ENCODE results near the gene CACNA1G. TPM values are rescaled to one million over a fixed set of nuclear protein-coding genes. Genes with fewer than 3 reads are reported as not detected.

The CACNA1G gene
- total RNA-seq, 4 donors from 2014 or later = under 0.01 to 28.9 (median 6.0) TPM

DNA sequence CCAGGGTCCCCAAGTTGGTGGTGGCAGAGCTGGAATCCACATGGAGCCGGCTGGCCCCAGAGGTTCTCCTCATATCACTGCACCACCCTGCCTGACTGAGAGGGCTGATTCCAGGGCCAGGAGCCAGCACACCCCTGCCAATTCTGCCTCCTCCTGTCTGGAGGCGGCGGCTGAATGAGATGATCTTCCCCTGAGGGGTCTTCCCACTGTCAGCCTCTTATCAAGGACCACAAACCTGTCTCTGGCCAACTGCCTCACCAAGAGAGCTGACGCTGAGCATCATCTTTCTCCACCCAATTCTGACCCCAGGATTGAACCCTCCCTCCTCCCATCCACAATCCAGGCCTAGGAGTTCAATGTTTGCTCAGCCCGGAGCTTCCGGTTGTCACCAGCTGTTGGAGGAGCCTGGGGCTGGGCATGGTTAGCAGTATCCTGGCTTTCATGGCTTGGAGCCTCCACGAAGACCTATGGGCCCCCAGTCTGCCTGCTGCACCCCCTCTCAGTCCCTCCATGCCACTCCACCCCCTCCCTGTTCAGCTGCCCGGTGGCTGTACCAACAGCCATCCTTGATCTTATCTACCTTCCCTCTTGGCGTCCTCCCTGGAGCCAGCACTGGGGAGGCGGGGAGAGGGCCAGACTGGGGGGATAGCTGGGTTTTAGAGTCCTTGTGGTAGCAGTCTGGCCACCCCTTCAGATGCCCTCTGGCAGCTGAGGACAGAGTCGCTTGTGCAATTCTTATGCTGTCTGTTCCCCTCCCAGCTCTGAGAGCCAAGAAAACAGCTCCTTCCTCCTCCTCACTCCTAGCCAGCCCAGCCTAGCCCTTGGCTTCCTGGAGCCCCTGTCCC, 99.7 kb downstream of the CACNA1G start:
- no peaks in the 10 kb centered on the region for H3K9me3 ChIP-seq
- H3K27me3 ChIP-seq = no peaks in the 10 kb centered on the region
- no peak for DNase-seq
- no peak for TF ChIP-seq POLR2A (IDR thresholded peaks at IDR 0.05)
- TF ChIP-seq, protein P1, sequence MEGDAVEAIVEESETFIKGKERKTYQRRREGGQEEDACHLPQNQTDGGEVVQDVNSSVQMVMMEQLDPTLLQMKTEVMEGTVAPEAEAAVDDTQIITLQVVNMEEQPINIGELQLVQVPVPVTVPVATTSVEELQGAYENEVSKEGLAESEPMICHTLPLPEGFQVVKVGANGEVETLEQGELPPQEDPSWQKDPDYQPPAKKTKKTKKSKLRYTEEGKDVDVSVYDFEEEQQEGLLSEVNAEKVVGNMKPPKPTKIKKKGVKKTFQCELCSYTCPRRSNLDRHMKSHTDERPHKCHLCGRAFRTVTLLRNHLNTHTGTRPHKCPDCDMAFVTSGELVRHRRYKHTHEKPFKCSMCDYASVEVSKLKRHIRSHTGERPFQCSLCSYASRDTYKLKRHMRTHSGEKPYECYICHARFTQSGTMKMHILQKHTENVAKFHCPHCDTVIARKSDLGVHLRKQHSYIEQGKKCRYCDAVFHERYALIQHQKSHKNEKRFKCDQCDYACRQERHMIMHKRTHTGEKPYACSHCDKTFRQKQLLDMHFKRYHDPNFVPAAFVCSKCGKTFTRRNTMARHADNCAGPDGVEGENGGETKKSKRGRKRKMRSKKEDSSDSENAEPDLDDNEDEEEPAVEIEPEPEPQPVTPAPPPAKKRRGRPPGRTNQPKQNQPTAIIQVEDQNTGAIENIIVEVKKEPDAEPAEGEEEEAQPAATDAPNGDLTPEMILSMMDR (IDR thresholded peaks at IDR 0.05) = no peak
- H3K4me3 ChIP-seq = no peak overlapping the region
- H3K36me3 ChIP-seq = no peaks in the 10 kb centered on the region
- intact Hi-C loops (cut with DNase I; ENCODE audit: low total_unique reads) = no loop called here
- H3K4me1 ChIP-seq = peaks cover 0 to 3% of the 10 kb centered on the region in 2 donors
- H3K27ac ChIP-seq = peak overlapping the region; percentile 37 to 72

DNA sequence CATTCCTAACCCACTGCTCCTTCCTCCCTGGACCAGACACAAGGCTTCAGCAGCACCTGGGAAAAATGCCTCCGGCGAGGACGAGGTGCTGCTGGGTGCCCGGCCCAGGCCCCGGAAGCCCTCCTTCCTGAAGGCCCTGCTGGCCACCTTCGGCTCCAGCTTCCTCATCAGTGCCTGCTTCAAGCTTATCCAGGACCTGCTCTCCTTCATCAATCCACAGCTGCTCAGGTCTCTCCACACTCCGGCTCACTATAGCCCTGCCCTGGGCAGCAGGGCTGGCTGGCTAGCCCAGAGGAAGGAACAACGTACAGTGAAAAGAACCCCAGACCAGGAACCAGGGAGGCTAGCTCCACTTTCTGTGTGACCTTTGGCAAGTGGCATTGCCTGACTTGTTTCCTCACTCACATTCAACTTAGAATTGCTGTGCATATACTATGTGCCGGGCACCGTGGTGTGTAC, 100.4 kb downstream of the CACNA1G start:
- H3K9me3 ChIP-seq = no peaks in the 10 kb centered on the region
- no peak for DNase-seq
- no peak for TF ChIP-seq POLR2A (IDR thresholded peaks at IDR 0.05)
- TF ChIP-seq, protein P1 (IDR thresholded peaks at IDR 0.05) = no peak
- no peaks in the 10 kb centered on the region for H3K27me3 ChIP-seq
- peaks cover 0 to 3% of the 10 kb centered on the region in 2 donors for H3K4me1 ChIP-seq
- peak overlapping the region; percentile 37 to 72 for H3K27ac ChIP-seq
- H3K36me3 ChIP-seq = no peaks in the 10 kb centered on the region
- intact Hi-C loops (cut with DNase I; ENCODE audit: low total_unique reads) = no loop called here
- H3K4me3 ChIP-seq = no peak overlapping the region

DNA sequence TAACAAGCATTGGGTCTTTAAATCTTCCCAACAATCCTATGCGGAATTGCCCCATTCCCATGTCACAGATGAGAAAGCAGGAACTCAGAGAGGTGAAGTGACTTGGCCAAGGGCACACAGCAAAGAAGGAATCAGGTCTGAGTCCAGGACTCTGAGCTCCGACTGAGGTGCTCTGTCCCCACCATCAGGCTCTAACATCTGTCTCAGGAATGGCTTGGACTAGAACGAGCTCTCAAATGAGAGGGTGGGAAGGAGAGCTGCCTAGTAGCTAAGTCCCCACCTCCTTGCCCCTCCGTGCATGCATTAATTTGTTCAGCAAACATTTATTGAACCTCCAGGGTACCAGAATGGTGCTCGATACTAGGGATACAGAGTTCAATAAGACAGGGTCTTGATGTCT, 100.8 kb downstream of the CACNA1G start:
- no peaks in the 10 kb centered on the region for H3K27me3 ChIP-seq
- no peak overlapping the region for H3K4me3 ChIP-seq
- H3K4me1 ChIP-seq = peaks cover 0 to 3% of the 10 kb centered on the region in 2 donors
- peak overlapping the region; percentile 37 to 72 for H3K27ac ChIP-seq
- no peaks in the 10 kb centered on the region for H3K9me3 ChIP-seq
- TF ChIP-seq POLR2A (IDR thresholded peaks at IDR 0.05) = no peak
- TF ChIP-seq, protein P1 (IDR thresholded peaks at IDR 0.05) = no peak
- no peaks in the 10 kb centered on the region for H3K36me3 ChIP-seq
- intact Hi-C loops (cut with DNase I; ENCODE audit: low total_unique reads) = no loop called here
- DNase-seq = no peak

DNA sequence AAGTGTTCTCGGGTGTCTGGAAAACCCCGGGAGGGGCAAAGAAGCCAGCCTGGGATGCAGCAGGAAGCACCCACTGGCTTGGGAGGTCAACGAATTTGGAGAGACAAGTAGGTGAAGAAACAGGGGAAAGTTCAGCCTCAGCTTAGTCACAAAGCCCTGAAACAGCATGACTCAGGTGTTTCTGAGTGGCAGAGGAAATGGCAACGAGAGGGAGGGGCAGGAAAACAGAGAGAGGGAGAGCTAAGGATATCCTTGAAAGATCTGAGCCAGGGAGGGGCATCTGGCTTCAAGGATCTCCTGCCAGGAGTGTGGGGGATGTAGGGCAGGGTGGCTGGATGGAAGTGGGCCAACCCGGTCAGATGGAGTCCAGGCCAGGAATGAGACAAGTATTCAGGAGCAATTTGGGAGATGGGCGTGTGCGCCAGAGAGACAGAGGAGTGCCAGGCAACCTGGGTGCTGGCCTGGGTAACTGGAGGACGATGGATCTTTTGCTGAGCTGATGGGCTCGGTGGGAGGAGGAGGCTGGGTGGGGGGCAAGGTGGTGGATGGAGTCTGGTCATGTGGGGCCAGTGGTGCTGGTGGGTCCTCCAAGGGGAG, 101.4 kb downstream of the CACNA1G start:
- Histone ChIP-seq H3K4me3 (no peak overlapping the region), H3K27ac (peak overlapping the region; percentile 49 to 72), H3K27me3 (no peaks in the 10 kb centered on the region), H3K9me3 (no peaks in the 10 kb centered on the region), H3K4me1 (peaks cover 0 to 3% of the 10 kb centered on the region in 2 donors), H3K36me3 (no peaks in the 10 kb centered on the region)
- peak; percentile 62 to 79 for DNase-seq
- TF ChIP-seq, protein P1 (IDR thresholded peaks at IDR 0.05) = no peak
- TF ChIP-seq POLR2A (IDR thresholded peaks at IDR 0.05) = no peak
- intact Hi-C loops (cut with DNase I; ENCODE audit: low total_unique reads) = no loop called here
